ENCODE results near the gene MEGF8.

MEGF8 gene

DNA sequence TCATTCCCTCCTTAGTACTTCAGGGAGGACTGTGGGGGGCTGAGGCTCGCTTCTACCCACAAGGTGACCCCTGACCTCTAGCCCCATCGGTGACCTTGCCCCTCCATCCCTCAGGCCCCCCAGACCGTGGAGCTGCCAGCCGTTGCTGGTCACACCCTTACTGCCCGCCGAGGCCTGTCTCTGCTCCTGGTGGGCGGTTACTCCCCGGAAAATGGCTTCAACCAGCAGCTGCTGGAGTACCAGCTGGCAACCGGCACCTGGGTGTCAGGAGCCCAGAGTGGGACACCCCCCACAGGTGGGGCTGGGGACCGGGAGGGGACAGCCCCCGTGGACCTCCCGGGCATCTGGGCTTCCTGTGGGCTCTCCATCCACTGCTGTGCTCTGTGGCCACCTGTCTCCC, 31.9 kb downstream of the MEGF8 start:
- no peak for FAIRE-seq

DNA sequence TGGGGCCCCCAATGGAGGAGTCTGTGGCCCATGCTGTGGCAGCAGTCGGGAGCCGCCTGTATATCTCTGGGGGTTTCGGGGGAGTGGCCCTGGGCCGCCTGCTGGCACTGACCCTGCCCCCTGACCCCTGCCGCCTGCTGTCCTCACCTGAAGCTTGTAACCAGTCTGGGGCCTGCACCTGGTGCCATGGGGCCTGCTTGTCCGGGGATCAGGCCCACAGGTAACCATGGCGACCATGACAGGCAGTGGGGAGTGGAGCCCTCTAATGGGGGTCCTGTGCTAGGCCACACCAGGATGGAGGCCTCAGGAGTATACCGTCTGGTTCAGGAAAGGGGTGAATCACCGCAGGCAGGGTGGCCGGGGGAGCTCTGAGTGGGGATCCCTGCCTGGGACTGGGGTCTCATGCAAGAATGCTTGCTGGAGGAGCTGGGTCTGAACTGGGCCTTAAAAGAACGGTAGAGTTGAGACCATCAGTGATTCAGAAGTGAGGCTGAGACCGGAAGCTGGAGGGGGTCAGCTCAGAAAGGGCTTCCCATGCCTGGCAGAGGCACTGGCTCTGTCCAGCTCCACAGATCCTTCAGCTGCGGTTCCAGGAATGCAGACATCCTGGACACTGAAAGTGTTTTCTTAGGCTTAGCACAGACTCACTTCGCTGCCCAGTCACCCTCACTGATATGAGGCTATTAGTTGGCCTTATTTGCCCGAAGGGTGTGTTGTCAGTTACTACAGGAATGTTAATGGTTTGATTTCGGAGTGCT, 35.5 kb downstream of the MEGF8 start:
- no peak for FAIRE-seq

DNA sequence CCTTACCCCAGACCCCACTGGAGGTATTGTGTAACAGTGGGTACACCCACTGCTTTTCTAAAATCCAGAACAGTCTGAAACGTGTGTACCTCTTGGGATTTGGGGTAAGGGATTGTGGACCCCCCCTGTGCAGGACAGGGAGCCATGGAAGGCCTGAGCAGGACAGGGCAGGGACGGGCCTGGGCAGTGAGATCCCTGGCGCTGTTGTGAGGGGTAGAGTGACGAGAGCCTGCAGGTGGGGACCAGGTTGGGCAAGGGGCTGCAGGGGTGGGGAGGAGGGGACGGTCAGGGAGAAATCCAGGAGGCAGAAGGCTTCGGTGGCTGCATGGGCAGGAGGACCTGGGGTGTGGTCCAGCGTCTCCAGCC, 36.1 kb downstream of the MEGF8 start:
- FAIRE-seq: no peak

DNA sequence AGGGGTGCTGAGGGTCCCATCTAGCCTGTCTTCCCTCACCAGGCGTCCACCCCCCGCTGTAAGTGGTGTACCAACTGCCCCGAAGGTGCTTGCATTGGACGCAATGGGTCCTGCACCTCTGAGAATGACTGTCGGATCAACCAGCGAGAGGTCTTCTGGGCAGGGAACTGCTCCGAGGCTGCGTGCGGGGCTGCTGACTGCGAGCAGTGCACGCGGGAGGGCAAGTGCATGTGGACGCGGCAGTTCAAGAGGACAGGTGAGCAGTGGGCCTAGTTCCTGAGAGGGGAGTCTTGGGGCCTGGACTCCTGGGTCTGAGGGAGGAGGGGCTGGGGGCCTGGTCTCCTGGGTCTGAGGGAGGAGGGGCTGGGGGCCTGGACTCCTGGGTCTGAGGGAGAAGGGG, 36.9 kb downstream of the MEGF8 start:
- FAIRE-seq: no peak

DNA sequence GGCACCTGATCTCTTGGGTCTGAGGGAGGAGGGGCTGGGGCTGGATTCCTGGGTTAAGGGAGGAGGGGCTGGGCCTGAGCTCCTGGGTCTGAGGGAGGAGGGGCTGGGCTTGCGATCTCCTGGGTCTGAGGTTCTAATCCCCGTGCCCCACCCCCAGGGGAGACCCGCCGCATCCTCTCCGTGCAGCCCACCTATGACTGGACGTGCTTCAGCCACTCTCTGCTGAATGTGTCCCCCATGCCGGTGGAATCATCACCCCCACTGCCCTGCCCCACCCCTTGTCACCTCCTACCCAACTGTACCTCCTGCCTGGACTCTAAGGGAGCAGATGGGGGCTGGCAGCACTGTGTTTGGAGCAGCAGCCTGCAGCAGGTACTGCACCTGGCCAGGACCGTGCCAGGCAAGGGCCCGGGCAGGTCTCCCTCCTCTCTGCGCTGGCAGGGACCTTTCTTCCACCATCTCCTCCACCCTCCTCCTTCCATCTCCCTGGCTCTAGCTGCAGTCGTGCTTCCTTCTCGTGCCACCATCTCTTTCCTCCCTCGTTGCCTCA, 37.5 kb downstream of the MEGF8 start:
- no peak for FAIRE-seq

DNA sequence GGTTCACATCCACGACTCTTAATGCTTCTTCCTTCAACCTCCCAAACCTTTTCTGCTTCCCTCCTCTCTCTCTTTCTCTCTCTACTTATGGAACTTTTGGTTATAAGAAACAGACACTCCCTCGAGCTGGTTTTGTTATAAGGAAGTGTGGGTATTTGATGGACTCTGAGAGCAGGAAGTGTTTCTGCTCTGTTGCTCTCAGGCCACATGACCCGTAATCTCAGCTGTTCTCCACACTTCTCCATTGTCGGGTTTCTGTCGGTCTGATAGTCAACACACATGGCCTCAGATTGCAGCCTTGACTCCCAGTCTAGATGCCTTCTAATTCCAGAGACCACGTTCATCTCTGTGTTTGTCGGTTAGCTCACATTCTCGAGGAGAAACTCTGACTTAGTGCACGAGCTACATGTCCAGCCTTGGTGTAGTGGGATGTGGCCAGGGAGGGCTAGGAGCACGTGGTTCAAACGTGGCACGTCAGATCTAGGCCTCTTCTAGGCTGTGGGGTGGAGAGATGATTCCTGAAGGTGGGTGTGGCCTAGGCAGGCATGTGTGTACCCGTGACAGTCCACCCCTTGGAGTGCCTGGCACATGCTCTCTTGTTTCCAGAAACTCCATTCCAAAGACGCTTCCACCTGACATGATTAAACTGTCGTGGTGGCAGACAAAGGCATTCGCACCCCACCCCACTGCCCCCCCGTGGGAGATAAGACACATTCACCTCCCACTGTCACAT, 38.3 kb downstream of the MEGF8 start:
- no peak for FAIRE-seq

DNA sequence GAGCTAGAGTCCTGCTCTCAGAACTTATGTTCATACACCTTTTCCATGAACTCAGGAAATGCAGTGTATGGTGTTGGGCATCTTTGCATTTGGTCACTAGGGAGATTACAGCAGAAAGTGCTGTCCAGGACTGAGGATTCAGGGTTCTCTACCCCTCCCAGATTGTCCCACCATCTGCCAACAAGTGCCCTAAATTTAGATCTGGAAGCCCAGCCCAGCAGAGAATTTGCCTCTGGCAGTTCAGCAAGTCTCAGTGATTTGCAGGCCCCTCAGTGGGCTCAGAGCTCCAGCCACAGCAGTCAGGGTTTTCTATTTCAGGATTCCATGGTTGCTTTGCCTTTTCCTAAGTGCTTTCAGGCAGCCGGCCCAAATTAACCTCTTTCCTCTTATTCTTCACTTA, 41.2 kb downstream of the MEGF8 start:
- no peak for FAIRE-seq

DNA sequence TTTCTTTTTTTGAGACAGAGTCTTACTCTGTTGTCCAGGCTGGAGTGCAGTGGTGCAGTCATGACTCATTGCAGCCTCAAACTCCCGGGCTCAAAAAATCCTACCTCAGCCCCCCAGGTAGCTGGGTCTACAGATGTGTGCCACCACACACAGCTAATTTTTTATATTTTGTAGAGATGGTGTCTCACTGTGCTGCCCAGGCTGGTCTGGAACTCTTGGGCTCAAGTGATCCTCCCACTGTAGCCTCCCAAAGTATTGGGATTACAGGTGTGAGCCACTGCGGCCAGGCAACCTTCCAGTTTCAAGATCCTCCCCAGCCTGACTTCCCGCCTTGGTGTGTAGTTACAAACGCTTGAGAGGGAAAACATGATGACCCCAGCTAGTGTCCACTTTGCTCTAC, 42.5 kb downstream of the MEGF8 start:
- no peak for FAIRE-seq

DNA sequence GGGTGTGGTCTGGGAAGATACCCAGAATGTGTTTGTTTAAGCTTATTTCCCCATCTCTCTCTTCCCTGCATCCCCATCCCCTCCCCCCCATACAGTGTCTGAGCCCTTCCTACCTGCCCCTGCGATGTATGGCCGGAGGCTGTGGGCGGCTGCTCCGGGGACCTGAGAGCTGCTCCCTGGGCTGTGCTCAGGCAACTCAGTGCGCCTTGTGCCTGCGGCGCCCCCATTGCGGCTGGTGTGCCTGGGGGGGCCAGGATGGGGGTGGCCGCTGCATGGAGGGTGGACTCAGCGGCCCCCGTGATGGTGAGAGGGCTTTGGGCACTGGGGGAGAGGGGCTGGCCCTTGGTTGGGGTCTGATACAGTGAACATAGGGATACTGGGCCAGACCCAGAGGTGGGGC, 42.9 kb downstream of the MEGF8 start:
- no peak for FAIRE-seq

DNA sequence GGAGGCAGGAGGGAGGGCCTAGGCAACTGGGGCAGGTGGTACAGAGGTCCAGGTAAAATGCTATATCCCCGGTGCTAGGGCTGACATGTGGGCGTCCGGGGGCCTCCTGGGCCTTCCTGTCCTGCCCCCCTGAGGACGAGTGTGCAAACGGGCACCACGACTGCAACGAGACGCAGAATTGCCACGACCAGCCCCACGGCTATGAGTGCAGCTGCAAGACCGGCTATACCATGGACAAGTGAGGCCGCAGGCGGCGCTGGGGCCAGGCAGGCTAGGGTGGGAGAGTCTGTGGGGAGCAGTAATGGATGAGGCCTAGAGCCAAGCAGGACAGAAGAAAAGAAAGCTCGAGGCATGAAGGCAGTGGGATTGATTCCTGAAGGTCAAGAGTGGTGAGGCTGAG, 43.3 kb downstream of the MEGF8 start:
- FAIRE-seq: no peak

DNA sequence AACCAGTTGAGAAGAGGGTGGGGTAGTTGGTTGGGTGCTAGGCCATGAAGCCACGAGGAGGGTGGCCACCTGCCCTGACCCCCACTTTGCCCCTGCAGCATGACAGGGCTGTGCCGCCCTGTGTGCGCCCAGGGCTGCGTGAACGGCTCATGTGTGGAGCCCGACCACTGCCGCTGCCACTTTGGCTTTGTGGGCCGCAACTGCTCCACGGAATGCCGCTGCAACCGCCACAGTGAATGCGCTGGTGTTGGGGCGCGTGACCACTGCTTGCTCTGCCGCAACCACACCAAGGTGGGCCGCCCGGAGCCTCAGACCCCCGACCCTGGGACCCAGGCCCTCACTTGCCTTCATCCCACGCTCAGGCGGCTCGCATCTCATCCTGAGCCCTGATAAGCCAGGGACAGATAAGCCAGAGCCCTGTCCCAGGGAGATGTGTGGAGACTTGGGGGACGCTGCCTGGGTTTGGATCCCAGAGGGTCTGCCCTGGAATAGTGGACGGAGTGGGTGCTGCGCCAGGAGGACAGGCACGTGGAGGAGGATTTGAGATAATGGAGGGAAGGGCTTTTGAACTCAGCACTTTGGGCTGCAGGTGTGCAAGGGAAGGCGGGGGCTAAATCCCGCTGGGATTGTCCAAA, 44.1 kb downstream of the MEGF8 start:
- no peak for FAIRE-seq

DNA sequence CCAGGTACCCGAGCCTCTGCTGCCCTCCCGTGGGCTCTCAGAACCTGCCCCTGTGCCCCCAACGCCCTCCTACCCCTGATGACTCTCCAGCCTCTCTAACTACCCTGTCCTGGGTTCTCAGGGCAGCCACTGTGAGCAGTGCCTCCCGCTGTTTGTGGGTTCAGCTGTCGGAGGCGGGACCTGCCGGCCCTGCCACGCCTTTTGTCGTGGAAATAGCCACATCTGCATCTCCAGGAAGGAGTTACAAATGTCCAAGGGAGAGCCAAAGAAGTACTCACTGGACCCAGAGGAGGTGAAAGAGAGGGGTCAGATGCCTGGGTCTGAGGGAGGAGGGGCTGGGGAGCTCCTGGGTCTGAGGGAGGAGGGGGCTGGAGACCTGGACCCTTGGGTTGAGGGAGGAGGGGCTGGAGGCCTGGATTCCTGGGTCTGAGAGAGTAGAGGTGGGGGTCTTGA, 44.7 kb downstream of the MEGF8 start:
- no peak for FAIRE-seq

DNA sequence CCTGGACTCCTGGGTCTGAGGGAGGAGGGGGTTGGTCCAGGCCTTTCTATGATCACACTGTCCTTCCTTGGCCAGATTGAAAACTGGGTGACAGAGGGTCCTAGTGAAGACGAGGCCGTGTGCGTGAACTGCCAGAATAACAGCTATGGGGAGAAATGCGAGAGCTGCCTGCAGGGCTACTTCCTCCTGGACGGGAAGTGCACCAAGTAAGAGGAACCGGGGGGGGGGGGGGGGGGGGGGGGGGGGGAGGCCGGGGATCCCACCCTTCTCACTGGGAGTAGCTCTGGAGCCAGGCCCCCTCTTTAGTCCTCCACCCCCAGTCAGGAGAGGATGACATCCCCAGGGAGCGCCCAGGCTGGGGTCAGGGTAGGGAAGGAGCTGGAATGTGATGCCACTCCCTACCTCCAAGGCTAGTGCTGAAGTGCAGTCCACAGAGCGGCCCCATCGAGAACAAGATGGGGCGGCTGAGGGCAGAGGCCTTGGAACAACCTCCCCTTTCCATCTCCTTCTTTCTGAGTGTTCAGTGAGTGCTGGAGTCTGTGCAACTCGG, 45.3 kb downstream of the MEGF8 start:
- no peak for FAIRE-seq

DNA sequence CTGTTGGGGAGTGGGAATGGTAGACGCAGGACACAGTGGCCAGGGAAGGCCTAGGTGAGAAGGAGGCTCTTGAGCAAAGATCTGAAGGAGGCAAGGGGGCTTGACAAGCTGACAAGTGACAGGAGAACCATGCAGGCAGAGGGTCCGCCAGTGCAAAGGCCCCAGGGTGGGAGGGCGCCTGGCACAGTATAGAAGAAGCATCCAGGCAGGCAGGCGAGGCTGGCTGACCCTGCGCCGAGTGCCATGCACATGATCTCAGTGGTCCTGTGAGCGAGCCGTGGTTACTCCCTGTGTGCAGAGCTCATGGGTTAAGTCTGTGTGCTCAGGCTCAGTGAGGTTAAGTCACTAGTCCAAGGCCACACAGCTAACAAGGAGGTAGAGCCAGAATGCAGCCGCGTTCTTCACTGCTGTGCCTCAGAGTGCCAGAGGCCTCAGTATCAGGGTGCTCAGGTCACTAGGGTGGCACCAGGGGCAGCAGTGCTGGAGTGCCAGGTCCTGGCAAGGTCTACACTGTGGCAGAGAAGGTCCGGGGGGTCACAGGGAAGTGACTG, 49.5 kb downstream of the MEGF8 start:
- no peak for FAIRE-seq

DNA sequence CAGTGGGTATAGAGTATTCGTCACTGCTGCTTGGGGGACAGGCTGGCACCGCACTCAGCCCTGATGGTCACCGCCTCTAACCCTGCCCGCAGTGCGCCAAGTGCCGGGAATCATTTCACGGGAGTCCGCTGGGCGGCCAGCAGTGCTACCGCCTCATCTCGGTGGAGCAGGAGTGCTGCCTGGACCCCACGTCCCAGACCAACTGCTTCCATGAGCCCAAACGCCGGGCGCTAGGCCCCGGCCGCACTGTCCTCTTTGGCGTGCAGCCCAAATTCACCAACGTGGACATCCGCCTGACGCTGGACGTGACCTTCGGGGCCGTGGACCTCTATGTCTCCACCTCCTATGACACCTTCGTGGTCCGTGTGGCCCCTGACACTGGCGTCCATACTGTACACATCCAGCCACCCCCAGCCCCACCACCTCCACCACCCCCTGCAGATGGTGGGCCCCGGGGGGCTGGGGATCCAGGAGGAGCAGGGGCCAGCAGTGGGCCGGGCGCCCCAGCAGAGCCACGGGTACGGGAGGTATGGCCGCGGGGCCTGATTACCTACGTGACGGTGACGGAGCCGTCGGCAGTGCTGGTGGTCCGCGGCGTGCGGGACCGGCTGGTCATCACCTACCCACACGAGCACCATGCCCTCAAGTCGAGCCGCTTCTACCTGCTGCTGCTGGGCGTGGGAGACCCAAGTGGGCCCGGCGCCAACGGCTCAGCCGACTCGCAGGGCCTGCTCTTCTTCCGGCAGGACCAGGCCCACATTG, 50.2 kb downstream of the MEGF8 start:
- no peak for FAIRE-seq

DNA sequence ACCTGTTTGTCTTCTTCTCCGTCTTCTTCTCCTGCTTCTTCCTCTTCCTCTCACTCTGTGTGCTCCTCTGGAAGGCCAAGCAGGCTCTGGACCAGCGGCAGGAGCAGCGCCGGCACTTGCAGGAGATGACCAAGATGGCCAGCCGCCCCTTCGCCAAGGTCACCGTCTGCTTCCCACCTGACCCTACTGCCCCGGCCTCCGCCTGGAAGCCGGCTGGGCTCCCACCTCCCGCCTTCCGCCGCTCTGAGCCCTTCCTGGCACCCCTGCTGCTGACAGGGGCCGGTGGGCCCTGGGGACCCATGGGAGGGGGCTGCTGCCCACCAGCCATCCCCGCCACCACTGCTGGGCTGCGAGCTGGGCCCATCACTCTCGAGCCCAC, 50.7 kb downstream of the MEGF8 start:
- no peak for FAIRE-seq

DNA sequence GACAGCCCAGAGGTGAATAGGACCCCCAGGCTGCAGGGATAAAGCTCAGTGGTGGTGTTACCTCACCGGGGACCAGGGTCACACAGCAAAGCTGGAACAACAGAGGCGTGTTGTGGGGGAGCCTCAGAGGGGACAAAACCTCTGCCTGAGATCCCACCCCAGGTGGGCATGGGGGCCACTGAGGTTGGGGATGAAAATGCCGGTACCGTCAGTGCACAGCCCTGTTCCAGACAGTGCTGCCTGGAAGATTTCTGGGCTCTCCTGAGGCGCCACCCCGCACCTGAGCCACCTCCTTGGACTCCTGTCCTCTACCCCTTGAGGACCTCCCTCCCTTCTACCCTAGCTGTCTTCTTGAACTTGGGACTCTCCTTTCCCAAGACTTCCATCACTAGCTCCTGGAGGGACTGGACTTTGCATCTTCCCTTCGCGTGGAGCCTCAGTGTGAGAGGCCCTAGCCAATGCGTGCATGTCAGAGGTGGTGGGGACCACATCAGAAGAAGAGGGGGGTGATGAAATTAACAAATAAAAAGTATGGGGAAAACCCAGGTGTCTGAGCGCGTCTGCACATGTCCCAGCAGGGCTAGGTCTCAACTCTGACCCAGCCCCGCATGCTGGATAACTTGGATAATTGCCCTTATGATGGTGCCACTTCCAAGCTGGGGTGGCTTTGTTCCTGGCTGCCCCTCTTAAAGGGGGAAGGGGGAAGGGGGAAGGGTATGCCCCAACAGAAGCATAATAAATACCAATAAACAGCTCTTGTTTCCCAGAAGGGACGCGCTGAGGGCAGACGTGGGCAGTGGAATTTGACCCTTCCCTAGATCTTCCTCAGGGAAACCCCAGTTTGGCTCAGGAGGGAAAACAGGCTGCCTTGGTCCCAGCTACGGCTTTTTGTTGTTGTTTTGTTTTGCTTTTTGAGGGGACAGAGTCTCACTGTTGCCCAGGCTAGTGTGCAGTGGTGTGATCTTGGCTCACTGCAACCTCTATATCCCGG, 53.1 kb downstream of the MEGF8 start:
- FAIRE-seq: no peak

DNA sequence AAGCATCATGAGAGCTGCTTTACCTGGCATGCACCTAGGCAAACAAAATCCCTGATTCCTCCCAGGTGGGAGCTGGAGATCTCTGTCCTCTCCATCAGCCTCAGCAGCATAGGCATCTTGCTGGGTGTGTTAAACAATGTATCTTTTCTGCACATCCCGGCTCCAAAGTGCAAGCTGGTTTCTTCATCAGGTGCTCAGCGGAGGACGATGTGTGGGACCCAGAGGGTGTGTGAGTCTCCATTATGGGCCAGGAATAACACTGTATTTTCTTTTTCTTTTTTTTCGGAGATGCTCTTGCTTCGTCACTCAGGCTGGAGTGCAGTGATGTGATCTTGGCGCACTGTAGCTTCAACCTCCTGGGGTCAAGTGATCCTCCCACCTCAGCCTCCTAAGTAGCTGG, 54.7 kb downstream of the MEGF8 start:
- FAIRE-seq: no peak

DNA sequence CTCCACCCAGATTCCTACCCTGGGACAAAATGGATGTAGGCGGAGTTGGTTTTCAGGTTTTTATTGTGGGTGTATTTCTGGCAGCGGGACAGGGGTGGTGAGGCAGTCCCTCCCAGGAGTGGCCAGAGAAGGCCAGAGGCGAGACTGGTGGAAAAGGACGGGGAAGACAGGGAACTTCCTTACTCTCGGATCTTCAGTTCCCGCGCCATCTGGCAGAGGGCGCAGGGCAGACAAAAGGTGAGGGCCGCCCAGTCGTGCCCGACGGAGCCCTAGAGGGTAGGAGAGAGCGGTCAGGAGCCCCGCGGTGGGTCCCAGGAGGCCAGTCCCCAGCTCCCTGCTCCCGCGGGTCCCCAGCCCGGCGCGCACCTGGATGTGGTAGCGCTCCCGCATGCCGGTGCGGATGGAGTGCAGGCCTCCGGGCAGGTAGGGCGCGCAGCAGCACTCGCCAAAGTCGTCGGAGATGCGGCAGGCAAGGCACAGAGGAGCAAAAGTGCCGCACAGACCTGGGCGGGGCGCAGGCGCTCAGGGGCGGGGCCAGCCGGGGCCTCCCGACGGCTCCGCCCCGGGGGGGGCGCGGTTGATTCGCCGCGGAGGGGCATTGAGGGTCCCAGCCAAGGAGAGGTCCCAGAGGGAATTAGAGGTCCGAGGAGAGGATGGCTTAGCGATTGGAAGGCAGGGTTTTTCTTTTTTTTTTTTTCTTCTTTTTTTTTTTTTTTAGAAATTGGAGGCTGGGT, 61.7 kb downstream of the MEGF8 start:
- no peak for FAIRE-seq

DNA sequence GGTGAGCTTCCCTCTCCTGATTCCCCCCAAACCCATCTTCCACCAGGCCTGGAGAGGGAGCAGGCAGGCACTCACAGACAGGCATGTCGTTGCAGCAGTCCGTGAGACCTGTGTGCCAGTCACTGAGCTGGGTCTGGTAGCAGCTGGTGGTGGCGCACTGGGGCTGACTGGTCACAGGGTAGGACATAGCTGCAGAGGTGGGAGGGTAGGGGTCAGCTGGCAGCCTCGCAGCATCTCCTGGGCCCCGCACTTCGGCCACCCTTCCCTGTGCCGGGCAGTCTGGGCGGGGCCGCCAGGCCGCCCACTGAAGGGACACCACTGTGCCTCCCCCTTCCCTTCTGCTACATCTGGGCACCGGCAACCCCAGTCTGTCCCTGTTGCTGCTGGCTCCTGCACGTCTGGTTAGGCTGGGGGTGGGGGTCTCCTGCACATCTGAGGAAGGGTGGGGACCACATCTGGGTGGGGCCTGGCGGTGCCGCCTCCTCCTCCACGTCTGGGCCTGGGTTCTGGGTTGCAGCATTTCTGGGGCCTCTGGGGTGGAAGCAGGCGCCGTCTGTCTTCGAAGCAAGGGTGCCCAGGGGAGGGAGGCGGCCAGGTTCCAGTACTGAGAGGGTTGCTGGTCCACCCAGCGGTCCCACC, 63.5 kb downstream of the MEGF8 start:
- no peak for FAIRE-seq

Data from islet of Langerhans (tissue), 1 donor.